HepG2 (cell line): ENCODE measurements around the gene ZMYND8. TPM values are rescaled to one million over a fixed set of nuclear protein-coding genes. Genes with fewer than 3 reads are reported as not detected.

Experiments
- ARID2 ChIP-seq: sonication (generic); formaldehyde crosslinking; IDR thresholded peaks from 2 replicates; pipeline ENCODE4 v1.8.1; 2022; ENCODE audit warnings: mild to moderate bottlenecking, missing genetic modification reagents, borderline replicate concordance
- ARNT2 ChIP-seq: sonication (generic); formaldehyde crosslinking; IDR thresholded peaks from 2 replicates; pipeline ENCODE4 v1.8.0; 2022; ENCODE audit warnings: mild to moderate bottlenecking, low read depth, missing genetic modification reagents, moderate library complexity
- DR1 ChIP-seq: sonication (generic); formaldehyde crosslinking; IDR thresholded peaks from 2 replicates; pipeline ENCODE4 v1.8.0; 2021; ENCODE audit warnings: mild to moderate bottlenecking, missing genetic modification reagents, inconsistent platforms
- EP300 ChIP-seq, 3 experiments: sonication (generic) in 1 of 3; formaldehyde crosslinking in 1 of 3; IDR thresholded peaks; 2 replicates each; pipeline versions ENCODE4 v1.5.1 to v1.6.1; 2011 to 2020; ENCODE audit warnings: low read depth in 2 of 3, low read length in 2 of 3, borderline replicate concordance in 1 of 3, improper control_type of control experiment in 1 of 3, mild to moderate bottlenecking in 1 of 3, missing genetic modification reagents in 1 of 3, moderate library complexity in 1 of 3
- GATAD1 ChIP-seq: IDR thresholded peaks from 2 replicates; pipeline ENCODE4 v1.6.1; 2016; ENCODE audit warnings: missing genetic modification reagents, missing compliant biosample characterization
- IKZF4 ChIP-seq: sonication (generic); formaldehyde crosslinking; IDR thresholded peaks from 2 replicates; pipeline ENCODE4 v1.5.1; 2020; ENCODE audit warnings: borderline replicate concordance, mild to moderate bottlenecking, low read depth, missing genetic modification reagents; ENCODE audit errors: not compliant biosample characterization
- IRF9 ChIP-seq: sonication (generic); formaldehyde crosslinking; IDR thresholded peaks from 2 replicates; pipeline ENCODE4 v1.8.0; 2022; ENCODE audit warnings: missing genetic modification reagents, mild to moderate bottlenecking, borderline replicate concordance
- KLF12 ChIP-seq: sonication (generic); formaldehyde crosslinking; IDR thresholded peaks from 2 replicates; pipeline ENCODE4 v1.4.0; 2020; ENCODE audit warnings: missing genetic modification reagents, borderline replicate concordance
- KLF6 ChIP-seq: IDR thresholded peaks from 2 replicates; pipeline ENCODE4 v1.8.0; 2016; ENCODE audit warnings: missing biosample characterization, missing genetic modification reagents
- MAZ ChIP-seq, 2 experiments: sonication (generic) in 1 of 2; formaldehyde crosslinking in 1 of 2; IDR thresholded peaks; 2 replicates each; pipeline versions ENCODE4 v1.5.0 to v1.6.1; 2012 to 2020; ENCODE audit warnings: low read depth in 2 of 2, mild to moderate bottlenecking in 2 of 2, borderline replicate concordance in 1 of 2, improper control_type of control experiment in 1 of 2, low read length in 1 of 2, missing genetic modification reagents in 1 of 2, moderate library complexity in 1 of 2
- NFIB ChIP-seq: sonication (generic); formaldehyde crosslinking; IDR thresholded peaks from 2 replicates; pipeline ENCODE4 v1.9.0; 2021; ENCODE audit warnings: missing genetic modification reagents, mild to moderate bottlenecking, borderline replicate concordance
- PAF1 ChIP-seq: IDR thresholded peaks from 2 replicates; pipeline ENCODE4 v1.6.1; 2016; ENCODE audit warnings: missing genetic modification reagents, missing compliant biosample characterization
- RBM22 ChIP-seq: fragments of 200-400 bp; formaldehyde crosslinking; optimal IDR thresholded peaks from 2 replicates; pipeline ENCODE3; 2017; ENCODE audit warnings: mild to moderate bottlenecking, low read length, moderate library complexity
- RORA ChIP-seq: sonication (generic); formaldehyde crosslinking; IDR thresholded peaks from 2 replicates; pipeline ENCODE4 v1.5.0; 2020; ENCODE audit warnings: mild to moderate bottlenecking, missing genetic modification reagents, moderate library complexity
- RXRA ChIP-seq: sonication (generic); formaldehyde crosslinking; IDR thresholded peaks from 2 replicates; pipeline ENCODE4 v1.5.1; 2020; ENCODE audit warnings: missing genetic modification reagents
- TFDP2 ChIP-seq: sonication (generic); formaldehyde crosslinking; IDR thresholded peaks from 2 replicates; pipeline ENCODE4 v1.4.0; 2020; ENCODE audit warnings: missing genetic modification reagents
- THAP9 ChIP-seq: sonication (generic); formaldehyde crosslinking; IDR thresholded peaks from 2 replicates; pipeline ENCODE4; 2020; ENCODE audit warnings: missing genetic modification reagents, mild to moderate bottlenecking, borderline replicate concordance
- ZNF225 ChIP-seq: sonication (generic); formaldehyde crosslinking; IDR thresholded peaks from 2 replicates; pipeline ENCODE4 v1.4.0; 2020; ENCODE audit warnings: mild to moderate bottlenecking, missing genetic modification reagents
- ZNF274 ChIP-seq: sonication (generic); formaldehyde crosslinking; IDR thresholded peaks from 2 replicates; pipeline ENCODE4 v1.5.1; 2020; ENCODE audit warnings: mild to moderate bottlenecking, missing genetic modification reagents
- ZNF570 ChIP-seq: sonication (generic); formaldehyde crosslinking; IDR thresholded peaks from 2 replicates; pipeline ENCODE4 v1.4.0; 2020; ENCODE audit warnings: mild to moderate bottlenecking, missing genetic modification reagents, borderline replicate concordance
- ZNF572 ChIP-seq: sonication (generic); formaldehyde crosslinking; IDR thresholded peaks from 2 replicates; pipeline ENCODE4 v1.5.1; 2020; ENCODE audit warnings: mild to moderate bottlenecking, missing genetic modification reagents
- ZNF768 ChIP-seq: sonication (generic); formaldehyde crosslinking; IDR thresholded peaks from 2 replicates; pipeline ENCODE4 v1.4.0; 2020; ENCODE audit warnings: missing genetic modification reagents
- ZNF780A ChIP-seq: sonication (generic); formaldehyde crosslinking; IDR thresholded peaks from 2 replicates; pipeline ENCODE4 v1.8.0; 2022; ENCODE audit warnings: mild to moderate bottlenecking, missing genetic modification reagents, moderate library complexity
- ZNF891 ChIP-seq: sonication (generic); formaldehyde crosslinking; IDR thresholded peaks from 2 replicates; pipeline ENCODE4 v1.5.0; 2020; ENCODE audit warnings: mild to moderate bottlenecking, missing genetic modification reagents
- polyA plus RNA-seq, 8 experiments: library from polyadenylated mRNA; depleted of rRNA in 3 of 8; stranded (reverse) in 7 of 8; unstranded in 1 of 8; fragments of >200 nt; fragmentation: Illumina TruSeq in 4 of 8; extraction: Trizol in 4 of 8; gene quantifications; 2 replicates each; pipeline versions ENCODE4 v1.2.1 to v1.2.3, GENCODE V29; 2011 to 2016; ENCODE audit warnings: low read depth in 4 of 8, missing spikeins in 1 of 8, mixed read lengths in 1 of 8; ENCODE audit not compliant: insufficient read depth in 1 of 8
- total RNA-seq, 5 experiments: library from RNA; depleted of rRNA; stranded (reverse); fragments of >200 nt; fragmentation: Illumina TruSeq; extraction: Trizol; gene quantifications; 2 replicates each; pipeline ENCODE4 v1.2.3, GENCODE V29; 2016; ENCODE audit warnings: low read depth in 1 of 5

The ZMYND8 gene
- total and polyA plus RNA-seq, 2 of the 13 experiments (the other 11 are each of a cell fraction or from before 2014, with no cell fraction given), result 53.9 to 84.7 TPM

- TF ChIP-seq MAZ (IDR thresholded peaks at IDR 0.05; ENCODE audit: borderline replicate concordance, low read depth, low read length) (no peak), MAZ (CRISPR knock-in tag; IDR thresholded peaks at IDR 0.05; ENCODE audit: low read depth) (no peak), RBM22 (peak; percentile 97), PAF1 (CRISPR knock-in tag) (0 out of 2 replicates have a peak, but pooled peaks have one; percentile 1), ZNF780A (CRISPR knock-in tag) (no peak), GATAD1 (CRISPR knock-in tag) (no peak), THAP9 (CRISPR knock-in tag) (peak; percentile 4; the same call in 1 of the 2 replicates), DR1 (CRISPR knock-in tag) (no peak), NFIB (peak; percentile 11; the same call in 1 of the 2 replicates), ZNF891 (0 out of 2 replicates have a peak, but pooled peaks have one; percentile 39), RORA (no peak), EP300 (IDR thresholded peaks at IDR 0.05; ENCODE audit: low read depth in 2 of 2, low read length in 2 of 2) (0 out of 4 replicates have a peak, but pooled peaks of 1 of the 2 experiments have one; percentile 23), EP300 (CRISPR knock-in tag; IDR thresholded peaks at IDR 0.05; ENCODE audit: borderline replicate concordance) (no peak), ZNF572 (CRISPR knock-in tag) (peak; percentile 94), ZNF768 (CRISPR knock-in tag) (peak; percentile 57), KLF12 (CRISPR knock-in tag) (no peak), ZNF225 (CRISPR knock-in tag) (peak; percentile 81; the same call in 1 of the 2 replicates), RXRA (CRISPR knock-in tag) (peak; percentile 31; the same call in 1 of the 2 replicates), ARID2 (CRISPR knock-in tag) (no peak), IKZF4 (no peak), TFDP2 (no peak), ZNF274 (CRISPR knock-in tag) (no peak), IRF9 (no peak), ZNF570 (CRISPR knock-in tag) (no peak), ARNT2 (CRISPR knock-in tag) (no peak), KLF6 (CRISPR knock-in tag) (no peak)
Observed at GRCh38 chr20:47224300-47224791, 132.2 kb downstream of the ZMYND8 start (continued).
